HCT116 (cell line): ENCODE data around the gene NIPAL4. TPM values are rescaled to one million over a fixed set of nuclear protein-coding genes. Genes with fewer than 3 reads are reported as not detected.

ENCODE experiments used
- ATAC-seq: fragments of 200-7000 bp; cut with Tn5 transposase; 2 replicates; pipeline ENCODE4 v1.9.1; 2020; ENCODE audit warnings: mild to moderate bottlenecking, moderate library complexity
- BruUV-seq: library from RNA; stranded (reverse); fragments of 400-500 nt; replicated peaks from 2 replicates; lab custom pipeline; 2021; lab: Mats Ljungman, UMichigan
- CTCF ChIA-PET: fragments of 300-600 bp; sonication (Branson Sonifier 250); formaldehyde crosslinking; loops from one replicate; lab custom pipeline; 2021; ENCODE audit warnings: antibody characterized with exemption; lab: Charles Lee
- POLR2A ChIA-PET: fragments of 300-600, 350-600 bp; sonication (Branson Sonifier 250); formaldehyde crosslinking; loops from one replicate; lab custom pipeline; 2021; ENCODE audit warnings: antibody characterized with exemption; lab: Charles Lee
- RAD21 ChIA-PET, 2 experiments: fragments of 300-600 bp; sonication (Branson Sonifier 250); formaldehyde crosslinking; loops; one replicate each; lab custom pipeline; 2023; ENCODE audit warnings: low total read pairs in 2 of 2; ENCODE audit not compliant: uncharacterized antibody in 2 of 2, unreplicated experiment in 2 of 2, low non-redundant PET in 1 of 2; lab: Charles Lee
- DNase-seq: peaks from one replicate; pipeline ENCODE4 v3.0.0-alpha.2; 2010; ENCODE audit warnings: low read depth, low spot score
- H2AFZ ChIP-seq: fragments of 200-600 bp; shearing (Covaris generic), sonication (generic); 2 replicates; pipeline ENCODE4 v1.6.1; 2017; ENCODE audit warnings: low read depth, mixed run types, mixed read lengths, antibody characterized with exemption, low read length; ENCODE audit not compliant: poor library complexity, severe bottlenecking
- H3K27ac ChIP-seq: 2 replicates; pipeline ENCODE4 v1.5.1; 2012; ENCODE audit warnings: low read depth, low read length
- H3K27me3 ChIP-seq: fragments of 200-600 bp; sonication (generic); 2 replicates; pipeline ENCODE4 v1.6.1; 2016; ENCODE audit warnings: mixed run types, low read length, mixed read lengths; ENCODE audit not compliant: insufficient read depth
- H3K36me3 ChIP-seq, 2 experiments: fragments of 200-500 bp in 1 of 2; fragments of 200-600 bp in 1 of 2; sonication (Bioruptor generic) in 1 of 2; sonication (generic) in 1 of 2; 2 replicates each; pipeline versions ENCODE4 v1.5.1 to v1.6.1; 2014 to 2016; ENCODE audit warnings: low read length in 2 of 2, inconsistent platforms in 1 of 2, mixed read lengths in 1 of 2, mixed run types in 1 of 2; ENCODE audit not compliant: insufficient read depth in 2 of 2, control insufficient read depth in 1 of 2
- H3K4me1 ChIP-seq, 2 experiments: fragments of 200-600 bp in 1 of 2; sonication (generic) in 1 of 2; 2 replicates each; pipeline versions ENCODE4 v1.5.1 to v1.6.1; 2012 to 2017; ENCODE audit warnings: low read length in 2 of 2, inconsistent platforms in 1 of 2, mild to moderate bottlenecking in 1 of 2, mixed read lengths in 1 of 2, mixed run types in 1 of 2, moderate library complexity in 1 of 2; ENCODE audit not compliant: insufficient read depth in 2 of 2, control insufficient read depth in 1 of 2
- H3K4me2 ChIP-seq: fragments of 200-600 bp; sonication (generic); 2 replicates; pipeline ENCODE4 v1.6.1; 2017; ENCODE audit warnings: mixed run types, low read length, mixed read lengths
- H3K4me3 ChIP-seq, 2 experiments: fragments of 200-600 bp in 1 of 2; sonication (generic) in 1 of 2; replicated peaks in 1 of 2; 2 replicates each; pipeline ENCODE4 v1.5.1; 2011 to 2016; ENCODE audit warnings: low read length in 2 of 2, control low read depth in 1 of 2, low read depth in 1 of 2, mild to moderate bottlenecking in 1 of 2, mixed read lengths in 1 of 2, mixed run types in 1 of 2
- H3K79me2 ChIP-seq: fragments of 200-600 bp; sonication (generic); 2 replicates; pipeline ENCODE4 v1.6.1; 2017; ENCODE audit warnings: mild to moderate bottlenecking, mixed run types, low read length, moderate library complexity, mixed read lengths; ENCODE audit not compliant: insufficient read depth
- H3K9ac ChIP-seq: fragments of 200-600 bp; sonication (generic); 2 replicates; pipeline ENCODE4 v1.6.1; 2016; ENCODE audit warnings: low read length, mixed read lengths
- H3K9me2 ChIP-seq: fragments of 200-600 bp; sonication (generic), shearing (Covaris generic); 2 replicates; pipeline ENCODE4 v1.6.1; 2017; ENCODE audit warnings: mixed run types, mild to moderate bottlenecking, moderate library complexity; ENCODE audit not compliant: insufficient read depth
- H3K9me3 ChIP-seq, 2 experiments: fragments of 200-500 bp in 1 of 2; fragments of 200-600 bp in 1 of 2; sonication (Bioruptor generic) in 1 of 2; sonication (generic) in 1 of 2; 2 replicates each; pipeline ENCODE4 v1.6.1; 2014 to 2017; ENCODE audit warnings: low read length in 2 of 2, mixed read lengths in 2 of 2, inconsistent platforms in 1 of 2, low read depth in 1 of 2, mild to moderate bottlenecking in 1 of 2, mixed run types in 1 of 2, moderate library complexity in 1 of 2; ENCODE audit not compliant: control insufficient read depth in 1 of 2, insufficient read depth in 1 of 2
- H4K20me1 ChIP-seq: fragments of 200-600 bp; sonication (generic), shearing (Covaris generic); 2 replicates; pipeline ENCODE4 v1.6.1; 2017; ENCODE audit warnings: mixed run types, mild to moderate bottlenecking, moderate library complexity; ENCODE audit not compliant: insufficient read depth
- ATF3 ChIP-seq: IDR thresholded peaks from 2 replicates; pipeline ENCODE4 v1.6.1; 2012
- CTCF ChIP-seq, 3 experiments: fragments of 200-600 bp in 1 of 3; sonication (generic) in 1 of 3; IDR thresholded peaks in 2 of 3; conservative IDR thresholded peaks in 1 of 3; 2 replicates each; pipeline ENCODE4 v1.5.1; 2012 to 2017; ENCODE audit warnings: low read depth in 2 of 3, low read length in 2 of 3, antibody characterized with exemption in 1 of 3, borderline replicate concordance in 1 of 3, control low read depth in 1 of 3, mild to moderate bottlenecking in 1 of 3, mixed read lengths in 1 of 3, mixed run types in 1 of 3, moderate library complexity in 1 of 3; ENCODE audit not compliant: insufficient read depth in 1 of 3
- EGR1 ChIP-seq: IDR thresholded peaks from 2 replicates; pipeline ENCODE4 v1.6.1; 2012; ENCODE audit warnings: low read depth
- ELF1 ChIP-seq: IDR thresholded peaks from 2 replicates; pipeline ENCODE4 v1.6.1; 2012; ENCODE audit warnings: low read depth, borderline replicate concordance
- EZH2 ChIP-seq: fragments of 200-600 bp; sonication (generic); IDR thresholded peaks from 2 replicates; pipeline ENCODE4 v1.6.1; 2017; ENCODE audit warnings: antibody characterized with exemption, mixed run types
- FOSL1 ChIP-seq: IDR thresholded peaks from 2 replicates; pipeline ENCODE4 v1.6.1; 2012; ENCODE audit warnings: low read depth
- POLR2AphosphoS5 ChIP-seq: IDR thresholded peaks from 2 replicates; pipeline ENCODE4 v1.6.1; 2011; ENCODE audit warnings: mild to moderate bottlenecking, low read depth, low read length, moderate library complexity
- SIN3A ChIP-seq: IDR thresholded peaks from 2 replicates; pipeline ENCODE4 v1.6.1; 2012; ENCODE audit warnings: low read depth
- SP1 ChIP-seq: IDR thresholded peaks from 2 replicates; pipeline ENCODE4 v1.6.1; 2012; ENCODE audit warnings: low read depth
- SRF ChIP-seq: IDR thresholded peaks from 2 replicates; pipeline ENCODE4 v1.6.1; 2012; ENCODE audit warnings: low read depth
- TCF7L2 ChIP-seq: IDR thresholded peaks from 2 replicates; pipeline ENCODE4 v1.7.0; 2011; ENCODE audit warnings: borderline replicate concordance, inconsistent platforms; ENCODE audit not compliant: insufficient read depth, insufficient read length; ENCODE audit errors: extremely low read depth
- YY1 ChIP-seq: IDR thresholded peaks from 2 replicates; pipeline ENCODE4 v1.6.1; 2011; ENCODE audit warnings: low read length, low read depth, moderate library complexity, mild to moderate bottlenecking; ENCODE audit not compliant: insufficient replicate concordance; ENCODE audit errors: extremely low read depth
- ZBTB33 ChIP-seq: IDR thresholded peaks from 2 replicates; pipeline ENCODE4 v1.6.1; 2011; ENCODE audit warnings: mild to moderate bottlenecking, low read length, moderate library complexity; ENCODE audit not compliant: insufficient replicate concordance; ENCODE audit errors: extremely low read depth
- ZFX ChIP-seq: fragments of 450-650 bp; IDR thresholded peaks from 2 replicates; pipeline ENCODE4 v1.6.1; 2017
- ZNF274 ChIP-seq: fragments of 200-500 bp; sonication (Bioruptor generic); IDR thresholded peaks from 2 replicates; pipeline ENCODE4 v1.6.1; 2014; ENCODE audit warnings: mild to moderate bottlenecking, low read depth, low read length, inconsistent platforms
- intact Hi-C: fragments of 100-400 bp; cut with micrococcal nuclease; formaldehyde crosslinking; loops from 2 replicates; pipeline ENCODE4 v1.10.0; 2022
- total RNA-seq: library from RNA; stranded (reverse); gene quantifications from one replicate; pipeline ENCODE4 v1.2.1, GENCODE V29; 2021; ENCODE audit not compliant: unreplicated experiment
- TF ChIP-seq, protein P1 (sequence below): IDR thresholded peaks from 2 replicates; pipeline ENCODE4 v1.6.1; 2012; ENCODE audit warnings: low read depth
- TF ChIP-seq, protein P2 (sequence below): IDR thresholded peaks from 2 replicates; pipeline ENCODE4 v1.6.1; 2012

The NIPAL4 gene
- total RNA-seq, 1 experiment from 2014 or later = 0.12 TPM

- POLR2A ChIA-PET = no interaction called here
- no peak for ATAC-seq
- RAD21 ChIA-PET = no interaction called here
- no peak overlapping the region for H3K27ac ChIP-seq
- TSS peak; percentile 9 for BruUV-seq
- TF ChIP-seq EZH2 (no peak), CTCF (IDR thresholded peaks at IDR 0.05 in 2 of 3, conservative IDR thresholded peaks at IDR 0.05 in 1 of 3; ENCODE audit: borderline replicate concordance in 1 of 3, insufficient read depth in 1 of 3, low read depth in 2 of 3, low read length in 2 of 3) (no peak), SP1 (no peak), TCF7L2 (no peak), ZFX (no peak), ZNF274 (no peak), FOSL1 (no peak), POLR2AphosphoS5 (no peak), ELF1 (no peak), ATF3 (no peak), EGR1 (no peak), SIN3A (no peak), YY1 (no peak), SRF (no peak), ZBTB33 (no peak)
- TF ChIP-seq, protein P1, sequence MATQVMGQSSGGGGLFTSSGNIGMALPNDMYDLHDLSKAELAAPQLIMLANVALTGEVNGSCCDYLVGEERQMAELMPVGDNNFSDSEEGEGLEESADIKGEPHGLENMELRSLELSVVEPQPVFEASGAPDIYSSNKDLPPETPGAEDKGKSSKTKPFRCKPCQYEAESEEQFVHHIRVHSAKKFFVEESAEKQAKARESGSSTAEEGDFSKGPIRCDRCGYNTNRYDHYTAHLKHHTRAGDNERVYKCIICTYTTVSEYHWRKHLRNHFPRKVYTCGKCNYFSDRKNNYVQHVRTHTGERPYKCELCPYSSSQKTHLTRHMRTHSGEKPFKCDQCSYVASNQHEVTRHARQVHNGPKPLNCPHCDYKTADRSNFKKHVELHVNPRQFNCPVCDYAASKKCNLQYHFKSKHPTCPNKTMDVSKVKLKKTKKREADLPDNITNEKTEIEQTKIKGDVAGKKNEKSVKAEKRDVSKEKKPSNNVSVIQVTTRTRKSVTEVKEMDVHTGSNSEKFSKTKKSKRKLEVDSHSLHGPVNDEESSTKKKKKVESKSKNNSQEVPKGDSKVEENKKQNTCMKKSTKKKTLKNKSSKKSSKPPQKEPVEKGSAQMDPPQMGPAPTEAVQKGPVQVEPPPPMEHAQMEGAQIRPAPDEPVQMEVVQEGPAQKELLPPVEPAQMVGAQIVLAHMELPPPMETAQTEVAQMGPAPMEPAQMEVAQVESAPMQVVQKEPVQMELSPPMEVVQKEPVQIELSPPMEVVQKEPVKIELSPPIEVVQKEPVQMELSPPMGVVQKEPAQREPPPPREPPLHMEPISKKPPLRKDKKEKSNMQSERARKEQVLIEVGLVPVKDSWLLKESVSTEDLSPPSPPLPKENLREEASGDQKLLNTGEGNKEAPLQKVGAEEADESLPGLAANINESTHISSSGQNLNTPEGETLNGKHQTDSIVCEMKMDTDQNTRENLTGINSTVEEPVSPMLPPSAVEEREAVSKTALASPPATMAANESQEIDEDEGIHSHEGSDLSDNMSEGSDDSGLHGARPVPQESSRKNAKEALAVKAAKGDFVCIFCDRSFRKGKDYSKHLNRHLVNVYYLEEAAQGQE = no peak
- TF ChIP-seq, protein P2, sequence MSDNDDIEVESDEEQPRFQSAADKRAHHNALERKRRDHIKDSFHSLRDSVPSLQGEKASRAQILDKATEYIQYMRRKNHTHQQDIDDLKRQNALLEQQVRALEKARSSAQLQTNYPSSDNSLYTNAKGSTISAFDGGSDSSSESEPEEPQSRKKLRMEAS = no peak
- TF ChIP-seq, all 23 proteins: peak for 0
- DNase-seq = no peak
- no peaks in the 10 kb centered on the region for H3K9me3 ChIP-seq
- no peaks in the 10 kb centered on the region for H3K9me2 ChIP-seq
- no peaks in the 10 kb centered on the region; the same call in 1 of the 2 replicates for H3K79me2 ChIP-seq
- H3K4me3 ChIP-seq = no peak overlapping the region
- no peak overlapping the region for H3K9ac ChIP-seq
- no peaks in the 10 kb centered on the region for H4K20me1 ChIP-seq
- CTCF ChIA-PET = no interaction called here
- no peak overlapping the region for H3K4me2 ChIP-seq
- H3K27me3 ChIP-seq = no peaks in the 10 kb centered on the region
- no peak overlapping the region for H2AFZ ChIP-seq
- H3K4me1 ChIP-seq = peaks cover 0 to 17% of the 10 kb centered on the region in 2 experiments; a peak in 2 of 4 replicates
- H3K36me3 ChIP-seq = peaks cover 7 to 18% of the 10 kb centered on the region in 2 experiments; a peak in 3 of 4 replicates
- intact Hi-C loops = no loop called here
These were observed 46.1 kb downstream of the NIPAL4 start for GRCh38 chr5:157506066-157506590.
